Measurements from ENCODE around the gene GPT2.

GRCh38 chr16:46937536-46937935 lies 53.4 kb downstream of the GPT2 start:
- TF ChIP-seq POLR2AphosphoS5 (IDR thresholded peaks at IDR 0.05; ENCODE audit: borderline replicate concordance, low read depth, low read length) (no peak), EZH2 (IDR thresholded peaks at IDR 0.05) (no peak), FOXP2 (optimal IDR thresholded peaks at IDR 0.05; ENCODE audit: control extremely low read depth, extremely low read length, insufficient read depth) (no peak)
